ENCODE results near the gene RARG.
"Not testable (repeated sequence)": the region's sequence is repeated elsewhere in the genome, so short reads cannot be mapped to it uniquely, and the experiment has no call there.

The RARG gene

GRCh38 chr12:53171725-53172329 is 60.2 kb downstream of the RARG start:
- no peak for TF ChIP-seq CTCF (IDR thresholded peaks at IDR 0.05)
- no peak for TF ChIP-seq ZFX (IDR thresholded peaks at IDR 0.05; ENCODE audit: borderline replicate concordance)
- peak overlapping the region; percentile 36 for H3K27ac ChIP-seq

DNA sequence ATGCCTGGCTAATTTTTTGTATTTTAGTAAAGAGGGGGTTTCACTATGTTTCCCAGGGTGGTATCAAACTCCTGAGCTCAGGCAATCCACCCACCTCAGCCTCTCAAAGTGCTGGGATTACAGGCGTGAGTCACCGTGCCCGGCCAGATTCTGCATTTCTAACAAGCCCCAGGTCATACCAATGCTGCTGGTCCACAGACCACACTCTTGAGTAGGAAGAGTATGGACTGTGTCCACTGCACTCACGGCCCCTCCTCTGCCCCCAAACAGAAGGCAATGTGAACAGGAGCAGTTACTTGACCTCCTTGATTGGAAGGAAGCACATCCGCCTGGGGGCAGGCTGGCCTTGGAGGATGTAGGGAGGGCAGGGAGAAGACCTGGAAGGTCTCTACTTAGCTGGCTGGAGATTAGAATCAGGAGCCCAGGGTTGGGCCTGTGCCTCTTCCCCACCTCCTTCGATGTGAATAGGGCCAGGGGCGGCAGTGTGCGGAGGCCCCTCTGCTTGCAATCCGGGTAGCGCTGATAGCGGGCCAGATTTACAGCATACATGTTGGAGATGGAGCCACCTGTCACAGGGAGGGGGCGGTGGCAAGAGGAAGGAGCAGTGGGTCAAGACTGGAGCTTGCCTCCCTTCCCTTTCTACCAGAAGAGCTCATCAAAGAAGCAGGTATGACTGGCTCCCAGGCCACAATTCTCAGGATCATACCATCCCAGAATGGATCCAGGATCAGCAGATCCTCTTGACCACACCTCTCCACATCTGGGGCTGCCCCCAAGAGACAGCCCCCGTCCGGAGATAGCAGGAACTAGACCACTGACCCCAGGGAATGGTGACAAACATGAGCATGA is 60.9 kb downstream of the RARG start:
- H3K27ac ChIP-seq, result peak overlapping the region; percentile 36; the same call in 1 of the 2 replicates
- TF ChIP-seq ZFX (IDR thresholded peaks at IDR 0.05; ENCODE audit: borderline replicate concordance) (no peak), CTCF (IDR thresholded peaks at IDR 0.05) (no peak)

DNA sequence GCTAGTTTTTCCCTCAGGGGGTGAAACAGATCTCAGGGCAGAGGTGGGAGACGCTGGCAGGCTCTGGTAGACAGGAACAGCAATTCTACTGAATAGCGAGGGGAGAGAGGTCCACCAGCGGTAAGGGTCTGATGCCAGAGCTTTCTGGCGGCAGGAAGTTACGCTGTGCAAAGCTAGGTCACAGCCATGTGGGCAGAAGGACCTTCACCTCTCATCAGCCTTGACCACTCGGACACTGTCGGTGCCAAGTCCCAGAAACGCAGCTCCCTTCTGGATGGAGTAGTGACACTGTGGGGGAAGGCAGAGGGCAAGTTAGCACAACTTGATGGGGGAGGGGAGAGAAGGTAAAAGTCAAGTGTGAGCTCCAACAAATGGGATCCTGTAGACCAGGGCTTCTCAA is 61.8 kb downstream of the RARG start:
- H3K27ac ChIP-seq, result no peak overlapping the region
- TF ChIP-seq CTCF (IDR thresholded peaks at IDR 0.05), result no peak
- no peak for TF ChIP-seq ZFX (IDR thresholded peaks at IDR 0.05; ENCODE audit: borderline replicate concordance)

DNA sequence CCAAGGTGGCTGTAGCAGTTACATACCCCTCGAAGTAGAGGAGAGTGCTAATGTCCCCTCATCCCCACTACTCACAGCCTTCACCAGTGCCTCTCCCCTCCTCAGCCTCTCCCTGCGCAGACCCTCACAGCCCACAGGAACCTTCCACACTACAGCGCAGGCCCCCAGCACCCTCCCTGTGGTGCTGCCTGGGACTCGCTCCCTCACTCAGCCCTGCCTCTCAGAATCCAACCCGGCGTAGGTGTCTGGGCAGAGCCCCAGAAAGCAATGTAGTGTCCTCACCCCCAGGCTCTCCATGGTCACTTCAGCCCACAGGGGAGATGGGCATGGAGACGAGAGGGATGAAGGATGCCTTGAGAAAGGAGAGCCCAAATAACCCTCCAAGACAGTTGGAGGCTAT is 62.4 kb downstream of the RARG start:
- no peak overlapping the region for H3K27ac ChIP-seq
- TF ChIP-seq ZFX (IDR thresholded peaks at IDR 0.05; ENCODE audit: borderline replicate concordance) (no peak), CTCF (IDR thresholded peaks at IDR 0.05) (no peak)

GRCh38 chr12:53166837-53167236 is 65.2 kb downstream of the RARG start:
- no peak for TF ChIP-seq CTCF (IDR thresholded peaks at IDR 0.05)
- TF ChIP-seq ZFX (IDR thresholded peaks at IDR 0.05; ENCODE audit: borderline replicate concordance), result no peak
- H3K27ac ChIP-seq, result no peak overlapping the region

GRCh38 chr12:53163008-53163407 is 69.0 kb downstream of the RARG start:
- H3K27ac ChIP-seq, result not testable (repeated sequence)

- H3K27ac ChIP-seq, result no peak overlapping the region
- TF ChIP-seq CTCF (IDR thresholded peaks at IDR 0.05) (no peak), ZFX (IDR thresholded peaks at IDR 0.05; ENCODE audit: borderline replicate concordance) (no peak)
These were observed 70.7 kb downstream of the RARG start for GRCh38 chr12:53161119-53161911.

Data from 22Rv1 (cell line).